Upper lobe of left lung (tissue), 6 donors: ENCODE measurements around the gene PKHD1. TPM values are rescaled to one million over a fixed set of nuclear protein-coding genes. Genes with fewer than 3 reads are reported as not detected.

Source experiments
- ATAC-seq, 2 donors: fragments of 200-7000 bp; cut with Tn5 transposase; one replicate each; pipeline ENCODE4 v1.9.1; 2022; ENCODE audit warnings: mild to moderate bottlenecking in 2 of 2, moderate library complexity in 2 of 2; ENCODE audit not compliant: low FRiP score in 2 of 2
- DNase-seq, 2 donors: peaks; one replicate each; pipeline ENCODE4 v3.0.0-alpha.2; 2019 to 2020
- H3K27ac ChIP-seq, 4 donors: fragments of 200-600 bp; sonication (generic); one replicate each; pipeline ENCODE4 v1.5.1; 2016 to 2019
- H3K27me3 ChIP-seq, 4 donors: fragments of 200-600 bp; sonication (generic); one replicate each; pipeline ENCODE4 v1.5.1; 2017 to 2019
- H3K36me3 ChIP-seq, 4 donors: fragments of 200-600 bp; sonication (generic); one replicate each; pipeline ENCODE4 v1.5.1; 2016 to 2019
- H3K4me1 ChIP-seq, 4 donors: fragments of 200-600 bp; sonication (generic); one replicate each; pipeline ENCODE4 v1.5.1; 2018 to 2019
- H3K4me3 ChIP-seq, 4 donors: fragments of 200-600 bp; sonication (generic); one replicate each; pipeline ENCODE4 v1.5.1; 2017 to 2019; ENCODE audit warnings: mild to moderate bottlenecking in 2 of 4, moderate library complexity in 1 of 4
- H3K9me3 ChIP-seq, 4 donors: fragments of 200-600 bp; sonication (generic); one replicate each; pipeline ENCODE4 v1.5.1; 2018 to 2019
- EP300 ChIP-seq, 4 donors: sonication (generic); formaldehyde crosslinking; IDR thresholded peaks; one replicate each; pipeline ENCODE4 v1.5.1; 2017; ENCODE audit warnings: antibody characterized with exemption in 4 of 4, control low read depth in 2 of 4
- POLR2A ChIP-seq, 4 donors: fragments of 450-650 bp; IDR thresholded peaks; one replicate each; pipeline ENCODE4 v1.5.1; 2016 to 2017; ENCODE audit warnings: antibody characterized with exemption in 4 of 4, mild to moderate bottlenecking in 2 of 4
- POLR2AphosphoS5 ChIP-seq, 2 donors: sonication (generic); formaldehyde crosslinking; IDR thresholded peaks; one replicate each; pipeline ENCODE4 v1.5.1; 2017; ENCODE audit warnings: antibody characterized with exemption in 2 of 2
- WGBS, 2 donors: methylation state at CpG; one replicate each; pipeline ENCODE4 v1.1.5; 2017 to 2018; 5-methylcytosine and 5-hydroxymethylcytosine counted together
- total RNA-seq, 6 donors: library from RNA; depleted of rRNA in 4 of 6; stranded (reverse); fragments of >200 nt in 4 of 6; gene quantifications; one replicate each; pipeline versions ENCODE4 v1.1.0 to v1.2.1, GENCODE V29; 2016 to 2021
- TF ChIP-seq, protein P1 (sequence below), 6 experiments: fragments of 450-650 bp in 4 of 6; fragments of 200-600 bp in 2 of 6; sonication (generic) in 2 of 6; IDR thresholded peaks; one replicate each; pipeline ENCODE4 v1.5.1; 2016 to 2019; ENCODE audit warnings: antibody characterized with exemption in 6 of 6
- donor health status: DM: no; HTN: no; CAD: no; lungs with moderate emphysema.
- donor health status: DM: no; HTN: yes; CAD: no; lungs with severe emphysema.

The PKHD1 gene
- total RNA-seq, 6 donors from 2014 or later: 0.10 to 1.0 (median 0.34) TPM

GRCh38 chr6:52045033-52045432 lies 42.4 kb downstream of the PKHD1 start:
- Histone ChIP-seq H3K4me1 (no peaks in the 10 kb centered on the region), H3K27ac (no peak overlapping the region), H3K27me3 (no peaks in the 10 kb centered on the region), H3K36me3 (no peaks in the 10 kb centered on the region), H3K9me3 (no peaks in the 10 kb centered on the region), H3K4me3 (no peak overlapping the region)
- TF ChIP-seq EP300 (IDR thresholded peaks at IDR 0.05) (no peak), POLR2A (IDR thresholded peaks at IDR 0.05) (no peak), POLR2AphosphoS5 (IDR thresholded peaks at IDR 0.05) (no peak)
- TF ChIP-seq, protein P1, sequence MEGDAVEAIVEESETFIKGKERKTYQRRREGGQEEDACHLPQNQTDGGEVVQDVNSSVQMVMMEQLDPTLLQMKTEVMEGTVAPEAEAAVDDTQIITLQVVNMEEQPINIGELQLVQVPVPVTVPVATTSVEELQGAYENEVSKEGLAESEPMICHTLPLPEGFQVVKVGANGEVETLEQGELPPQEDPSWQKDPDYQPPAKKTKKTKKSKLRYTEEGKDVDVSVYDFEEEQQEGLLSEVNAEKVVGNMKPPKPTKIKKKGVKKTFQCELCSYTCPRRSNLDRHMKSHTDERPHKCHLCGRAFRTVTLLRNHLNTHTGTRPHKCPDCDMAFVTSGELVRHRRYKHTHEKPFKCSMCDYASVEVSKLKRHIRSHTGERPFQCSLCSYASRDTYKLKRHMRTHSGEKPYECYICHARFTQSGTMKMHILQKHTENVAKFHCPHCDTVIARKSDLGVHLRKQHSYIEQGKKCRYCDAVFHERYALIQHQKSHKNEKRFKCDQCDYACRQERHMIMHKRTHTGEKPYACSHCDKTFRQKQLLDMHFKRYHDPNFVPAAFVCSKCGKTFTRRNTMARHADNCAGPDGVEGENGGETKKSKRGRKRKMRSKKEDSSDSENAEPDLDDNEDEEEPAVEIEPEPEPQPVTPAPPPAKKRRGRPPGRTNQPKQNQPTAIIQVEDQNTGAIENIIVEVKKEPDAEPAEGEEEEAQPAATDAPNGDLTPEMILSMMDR (IDR thresholded peaks at IDR 0.05): no peak
- ATAC-seq (no peak), DNase-seq (no peak)
- WGBS, 2 donors: 84 to 86% methylated on average over 5 of the region's 5 CpGs

- Histone ChIP-seq H3K27ac (no peak overlapping the region), H3K27me3 (no peaks in the 10 kb centered on the region), H3K4me1 (no peaks in the 10 kb centered on the region), H3K4me3 (no peak overlapping the region), H3K9me3 (no peaks in the 10 kb centered on the region), H3K36me3 (no peaks in the 10 kb centered on the region)
- TF ChIP-seq POLR2AphosphoS5 (IDR thresholded peaks at IDR 0.05) (no peak), POLR2A (IDR thresholded peaks at IDR 0.05) (no peak), EP300 (IDR thresholded peaks at IDR 0.05) (no peak)
- TF ChIP-seq, protein P1 (IDR thresholded peaks at IDR 0.05): no peak
- ATAC-seq (no peak), DNase-seq (no peak)
- WGBS, 2 donors: 78 to 84% methylated on average over 2 of the region's 2 CpGs
These were observed 45.1 kb downstream of the PKHD1 start for GRCh38 chr6:52042141-52042885.

DNA sequence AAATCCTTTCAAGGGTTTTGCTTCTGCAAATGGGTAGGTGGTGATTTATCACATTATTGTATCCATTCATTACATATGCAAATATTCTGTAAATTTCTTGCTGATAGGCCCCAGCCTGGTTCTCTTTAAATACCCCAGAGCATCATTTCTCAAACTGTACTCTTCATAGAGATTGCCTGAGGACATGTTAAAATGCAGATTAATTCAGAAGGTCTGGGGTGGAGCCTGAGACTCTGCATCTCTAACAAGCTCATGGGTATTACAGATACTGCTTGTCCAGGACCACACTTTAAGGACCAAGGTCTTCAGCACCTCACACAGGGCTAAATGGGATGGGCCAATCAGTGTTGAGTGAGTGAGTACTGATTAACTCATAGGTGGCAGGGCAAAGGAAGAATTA lies 46.3 kb downstream of the PKHD1 start:
- no peak for TF ChIP-seq POLR2AphosphoS5 (IDR thresholded peaks at IDR 0.05)
- no peak for TF ChIP-seq POLR2A (IDR thresholded peaks at IDR 0.05)
- TF ChIP-seq EP300 (IDR thresholded peaks at IDR 0.05): no peak
- TF ChIP-seq, protein P1 (IDR thresholded peaks at IDR 0.05): no peak
- H3K36me3 ChIP-seq: no peaks in the 10 kb centered on the region
- no peaks in the 10 kb centered on the region for H3K27me3 ChIP-seq
- no peak overlapping the region for H3K27ac ChIP-seq
- no peak for DNase-seq
- H3K4me1 ChIP-seq: no peaks in the 10 kb centered on the region
- H3K4me3 ChIP-seq: no peak overlapping the region
- H3K9me3 ChIP-seq: no peaks in the 10 kb centered on the region
- no peak for ATAC-seq

DNA sequence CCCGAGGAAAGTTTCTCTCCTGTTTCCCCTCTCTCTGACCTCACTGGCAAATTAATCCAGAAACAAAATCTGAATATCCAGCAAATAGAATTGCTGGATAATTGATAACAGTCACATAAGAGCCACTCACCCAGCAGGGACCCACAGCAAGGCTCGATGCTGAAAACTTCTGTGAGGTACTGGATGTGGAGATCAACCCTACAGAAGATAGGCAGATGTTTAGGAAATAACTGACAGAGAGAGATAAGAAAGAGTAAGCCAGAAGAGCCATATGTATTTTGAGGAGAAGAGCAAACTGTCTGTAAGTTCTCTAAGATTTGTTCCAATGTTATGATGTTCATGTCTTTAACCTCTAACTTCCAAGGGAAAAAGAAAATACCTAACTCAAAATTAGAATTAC lies 59.7 kb downstream of the PKHD1 start:
- TF ChIP-seq POLR2A (IDR thresholded peaks at IDR 0.05) (no peak), EP300 (IDR thresholded peaks at IDR 0.05) (no peak), POLR2AphosphoS5 (IDR thresholded peaks at IDR 0.05) (no peak)
- TF ChIP-seq, protein P1 (IDR thresholded peaks at IDR 0.05): no peak
- Histone ChIP-seq H3K9me3 (no peaks in the 10 kb centered on the region), H3K36me3 (no peaks in the 10 kb centered on the region), H3K4me3 (no peak overlapping the region), H3K27me3 (no peaks in the 10 kb centered on the region), H3K27ac (no peak overlapping the region), H3K4me1 (no peaks in the 10 kb centered on the region)
- 42 to 51% methylated on average over 2 of the region's 2 CpGs for WGBS, 2 donors
- DNase-seq (no peak), ATAC-seq (no peak)
